Erythroblast (primary cell): Measurements from ENCODE around the gene PPP1R37.
"Not testable (repeated sequence)": the region's sequence is repeated elsewhere in the genome, so short reads cannot be mapped to it uniquely, and the experiment has no call there.

Experiments
- DNase-seq, 2 experiments: peaks; one replicate each; lab custom pipeline; 2025; lab: John Stamatoyannopoulos, UW
- GATA1 ChIP-seq: IDR thresholded peaks from 2 replicates; pipeline ENCODE4 v1.6.1; 2011; ENCODE audit warnings: low read depth, mild to moderate bottlenecking, control low read depth, low read length, moderate library complexity
- POLR2A ChIP-seq: IDR thresholded peaks from 2 replicates; pipeline ENCODE4 v1.6.1; 2011; ENCODE audit warnings: mild to moderate bottlenecking, low read length

The PPP1R37 gene

DNA sequence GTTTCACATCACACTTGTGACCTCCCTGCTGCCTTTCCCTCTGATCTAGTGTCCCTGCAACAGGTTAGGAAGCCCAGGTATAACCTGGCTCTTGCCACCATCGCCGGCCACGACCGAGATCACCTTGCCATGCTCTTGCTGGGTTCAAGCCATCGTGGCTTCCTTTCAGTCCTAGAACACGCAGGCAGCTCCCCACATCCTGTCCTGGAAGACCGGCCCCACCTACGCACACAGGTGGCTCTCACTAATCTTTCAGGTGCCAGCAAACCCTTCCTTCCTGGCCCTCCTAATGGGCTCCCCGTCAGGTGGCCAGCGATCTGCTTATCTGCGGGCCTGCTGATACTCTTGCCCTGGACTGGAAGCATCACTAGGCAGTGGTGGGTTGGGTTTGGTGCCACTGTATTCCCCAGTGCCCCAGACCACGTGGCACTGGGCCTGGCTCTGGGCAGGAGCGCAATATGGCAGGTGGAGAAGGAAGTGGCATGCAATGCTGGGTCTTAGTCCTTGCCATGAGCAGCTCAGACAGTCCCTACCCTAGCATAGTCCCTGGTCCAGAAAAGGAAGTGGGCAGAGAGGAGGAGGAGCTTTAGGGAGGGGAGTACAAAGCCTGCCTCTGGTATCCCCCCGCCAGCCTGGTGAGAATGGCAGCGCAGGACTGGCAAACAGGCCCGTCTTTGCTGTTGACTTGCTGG is 11.8 kb downstream of the PPP1R37 start:
- TF ChIP-seq POLR2A: no peak
- no peak for TF ChIP-seq GATA1
- DNase-seq: no peak

DNA sequence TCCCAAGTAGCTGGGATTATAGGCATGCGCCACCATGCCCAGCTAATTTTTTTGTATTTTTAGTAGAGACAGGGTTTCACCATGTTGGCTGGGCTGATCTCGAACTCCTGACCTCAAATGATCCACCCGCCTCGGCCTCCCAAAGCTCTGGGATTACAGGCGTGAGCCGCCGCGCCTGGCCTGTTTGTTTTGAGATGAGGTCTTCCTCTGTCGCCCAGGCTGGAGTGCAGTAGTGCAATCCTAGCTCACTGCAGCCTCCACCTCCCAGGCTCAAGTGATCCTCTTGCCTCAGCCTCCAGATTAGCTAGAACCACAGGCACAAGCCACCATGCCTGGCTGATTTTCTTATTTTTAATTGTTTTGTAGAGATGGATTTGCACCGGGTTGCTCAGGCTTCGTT is 13.4 kb downstream of the PPP1R37 start:
- not testable (repeated sequence) for DNase-seq

DNA sequence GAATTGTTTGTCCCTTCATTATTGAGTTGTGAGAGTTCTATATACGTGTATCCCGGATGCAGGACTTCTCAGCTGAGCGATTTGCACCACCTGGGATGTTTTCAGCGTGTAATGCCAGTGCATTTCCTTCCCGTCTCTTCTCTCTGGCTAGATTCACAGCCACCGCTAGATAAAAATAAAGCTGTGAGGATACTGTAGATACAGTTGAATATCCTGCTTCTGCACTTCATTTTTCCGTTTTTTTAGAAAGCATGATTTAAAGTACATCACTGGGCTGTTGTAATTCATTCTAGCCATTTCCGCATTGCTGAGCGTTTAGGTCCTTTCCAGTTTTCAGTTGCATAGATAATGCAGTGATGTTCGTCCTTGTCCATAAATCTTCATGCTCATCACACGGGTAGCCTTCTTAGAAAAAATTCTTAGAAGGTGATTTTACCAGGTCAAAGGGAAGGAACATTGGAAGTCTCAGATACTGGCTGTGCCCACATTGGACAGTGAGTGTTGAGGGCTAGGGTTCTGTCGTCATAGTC is 14.7 kb downstream of the PPP1R37 start:
- TF ChIP-seq POLR2A (no peak), GATA1 (no peak)
- no peak for DNase-seq

DNA sequence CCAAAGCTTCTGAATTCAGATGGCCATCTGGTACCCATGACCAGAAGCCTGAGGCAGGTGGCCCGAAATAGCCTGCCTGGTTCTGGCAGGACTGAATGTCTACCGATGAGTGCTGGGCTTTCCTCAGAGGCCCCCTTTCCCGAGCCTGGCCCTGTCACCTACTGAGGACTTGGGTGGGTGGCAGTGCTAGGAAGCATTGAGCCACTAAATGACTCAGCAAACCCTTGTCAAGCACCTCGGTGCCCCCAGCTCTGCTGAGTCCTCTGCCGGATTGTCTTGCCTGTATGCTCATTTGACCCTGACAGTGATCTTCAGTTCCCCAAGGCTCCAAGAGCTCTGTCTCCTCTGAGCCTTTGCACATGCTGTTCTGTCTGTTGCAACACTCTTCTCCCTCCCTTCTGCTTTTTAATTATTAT is 17.9 kb downstream of the PPP1R37 start:
- TF ChIP-seq GATA1 (no peak), POLR2A (no peak)

DNA sequence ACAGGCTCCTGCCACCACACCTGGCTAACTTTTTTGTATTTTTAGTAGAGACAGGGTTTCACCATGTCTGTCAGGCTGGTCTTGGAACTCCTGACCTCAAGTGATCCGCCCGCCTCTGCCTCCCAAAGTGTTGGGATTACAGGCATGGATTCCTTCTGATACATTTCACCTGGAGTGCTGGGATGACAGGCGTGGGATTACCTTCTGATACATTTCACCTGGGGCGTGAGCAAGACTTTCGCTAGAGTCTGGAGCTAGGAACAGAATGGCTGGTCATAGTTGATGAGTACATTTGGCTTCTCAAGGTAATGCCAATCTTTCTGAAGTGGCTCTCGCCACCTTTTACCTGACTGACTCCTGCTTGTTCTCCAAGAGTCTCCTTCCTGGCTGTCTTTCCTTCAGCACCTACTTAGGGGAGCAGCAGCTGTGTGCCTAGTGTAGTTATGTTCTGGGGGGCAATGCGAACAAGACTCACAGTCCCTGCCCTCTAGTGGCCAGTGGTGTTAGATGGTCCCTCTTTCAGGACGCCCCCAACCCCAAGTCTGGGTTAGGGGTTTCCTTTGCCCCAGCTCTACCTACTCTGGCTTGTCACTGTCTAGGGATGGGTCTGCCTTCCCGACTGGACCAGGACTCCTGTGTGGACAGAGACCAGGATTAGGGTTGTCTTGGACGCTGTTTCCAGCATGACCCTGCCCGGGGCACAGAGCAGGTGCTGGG is 19.3 kb downstream of the PPP1R37 start:
- no peak for DNase-seq
- TF ChIP-seq POLR2A: no peak
- TF ChIP-seq GATA1: no peak

More for the DNA sequence above, 17.9 kb downstream of the PPP1R37 start:
- peak; percentile 64 to 72 for DNase-seq

DNA sequence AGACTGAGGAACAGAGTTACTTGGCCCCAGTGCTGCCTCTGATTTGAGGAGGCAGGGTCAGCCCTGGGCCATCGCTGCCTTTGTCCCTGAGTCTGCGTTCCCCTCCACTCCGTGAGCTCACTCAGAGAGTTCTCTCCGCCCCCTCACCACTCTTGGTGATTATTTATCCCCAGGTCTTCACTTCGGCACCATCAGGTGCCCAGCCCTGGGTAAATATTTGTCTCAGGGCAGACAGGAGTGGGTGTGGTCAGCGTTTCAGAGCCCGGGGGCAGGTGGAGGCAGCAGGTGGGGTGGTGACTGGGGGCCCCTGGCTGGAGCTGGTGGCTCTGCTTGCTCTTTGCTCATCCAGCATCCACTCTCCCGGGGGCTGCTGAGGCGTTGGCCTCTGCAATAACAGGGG is 20.6 kb downstream of the PPP1R37 start:
- TF ChIP-seq GATA1: no peak
- no peak for TF ChIP-seq POLR2A
- no peak for DNase-seq

DNA sequence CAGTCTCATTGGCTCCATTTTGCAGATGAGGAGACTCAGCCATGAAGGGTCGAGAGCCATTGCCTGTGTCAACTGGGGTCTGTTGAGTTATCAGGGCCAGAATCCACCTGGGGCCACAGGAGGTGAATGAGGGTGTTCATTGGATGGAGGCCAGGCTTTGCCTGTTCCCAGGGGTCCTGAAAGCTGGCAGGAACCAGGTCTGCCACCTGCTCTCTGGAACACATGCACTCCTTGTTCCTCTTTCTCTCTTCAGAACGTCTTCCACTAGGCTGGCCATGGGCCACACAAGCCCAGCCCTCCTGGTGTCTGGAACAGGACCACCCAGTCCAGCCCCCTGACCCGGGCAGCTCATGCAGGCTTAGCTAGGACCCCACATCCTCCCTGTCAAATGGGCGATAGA is 21.1 kb downstream of the PPP1R37 start:
- DNase-seq: no peak
- no peak for TF ChIP-seq POLR2A
- TF ChIP-seq GATA1: no peak

DNA sequence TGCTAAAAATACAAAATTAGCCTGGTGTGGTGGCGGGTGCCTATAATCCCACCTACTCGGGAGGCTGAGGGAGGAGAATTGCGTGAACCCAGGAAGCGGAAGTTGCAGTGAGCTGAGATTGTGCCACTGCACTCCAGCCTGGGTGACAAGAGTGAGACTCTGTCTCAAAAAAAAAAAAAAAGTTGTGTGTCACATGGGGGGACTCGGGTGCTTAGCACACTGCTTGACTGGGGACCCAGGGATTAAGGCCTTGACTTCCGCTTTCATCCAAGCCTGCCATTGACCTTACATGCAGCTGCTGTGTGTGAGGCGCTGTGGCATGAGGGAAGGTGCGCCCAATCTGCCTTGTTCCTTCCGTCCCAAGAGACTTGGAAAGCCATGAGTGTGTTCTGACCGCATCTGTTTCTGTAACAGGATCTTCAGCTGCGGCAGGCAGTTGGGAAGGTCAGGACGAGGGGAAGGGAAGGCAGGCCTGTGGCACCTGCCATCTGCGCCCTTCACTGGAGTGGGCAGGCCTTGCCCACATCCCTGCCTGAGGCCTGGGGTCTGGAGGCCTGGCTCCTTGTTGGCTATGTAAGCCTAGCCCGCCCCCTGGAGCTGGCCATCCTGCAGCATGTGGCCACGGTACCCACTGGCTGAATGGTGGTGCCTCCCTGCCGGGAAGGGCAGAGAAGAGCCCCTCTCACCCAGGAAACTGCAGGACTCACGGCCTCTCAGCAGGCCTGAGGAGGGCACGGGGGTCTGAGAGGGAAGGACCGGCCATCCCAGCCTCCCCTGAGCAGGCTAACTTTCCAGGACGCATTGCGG is 23.0 kb downstream of the PPP1R37 start:
- no peak for TF ChIP-seq GATA1
- DNase-seq: no peak

DNA sequence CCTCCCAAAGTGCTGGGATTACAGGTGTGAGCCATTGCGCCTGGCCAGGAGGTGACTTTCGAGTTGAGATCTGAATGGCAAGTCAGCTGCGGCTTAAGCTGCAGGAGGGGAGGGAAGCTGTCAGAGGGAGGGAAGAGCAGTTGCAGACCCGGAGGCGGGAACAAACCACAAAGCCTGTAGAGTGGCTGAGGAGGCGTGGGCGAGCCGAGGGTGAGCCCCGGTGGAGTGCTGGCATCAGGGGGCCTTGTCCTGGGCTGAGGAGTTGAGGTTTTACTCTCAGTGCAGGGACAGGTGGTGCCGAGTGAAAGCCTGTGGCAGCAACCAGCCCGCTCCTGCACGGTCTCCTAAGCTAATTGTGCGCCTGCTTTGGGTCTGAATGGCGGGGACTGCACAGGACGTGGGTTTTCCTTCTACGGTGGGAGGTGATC is 24.2 kb downstream of the PPP1R37 start:
- TF ChIP-seq GATA1: no peak
- TF ChIP-seq POLR2A: no peak
- peak in 1 of 2 experiments; percentile 16 for DNase-seq

DNA sequence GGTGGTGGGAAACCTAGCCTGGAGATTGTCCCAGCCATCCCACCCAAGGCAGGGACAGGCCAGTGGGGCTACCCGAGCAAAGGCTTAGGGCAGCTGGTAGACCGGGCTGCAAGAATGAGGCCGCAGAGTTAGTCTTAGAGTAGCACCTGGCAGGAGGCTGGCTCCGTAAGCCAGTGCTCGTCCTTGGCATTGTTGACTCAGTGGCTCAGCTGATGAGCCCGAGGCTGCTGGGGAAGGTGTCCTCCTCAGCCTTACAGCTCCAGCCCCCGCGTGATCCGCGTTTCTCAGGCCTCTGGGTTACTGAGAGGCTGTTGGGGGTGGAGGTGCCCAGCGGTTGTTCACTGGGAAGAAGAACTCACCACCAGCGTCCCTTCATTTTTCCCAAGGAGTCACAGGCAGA is 24.7 kb downstream of the PPP1R37 start:
- no peak for DNase-seq
- no peak for TF ChIP-seq POLR2A
- TF ChIP-seq GATA1: no peak

DNA sequence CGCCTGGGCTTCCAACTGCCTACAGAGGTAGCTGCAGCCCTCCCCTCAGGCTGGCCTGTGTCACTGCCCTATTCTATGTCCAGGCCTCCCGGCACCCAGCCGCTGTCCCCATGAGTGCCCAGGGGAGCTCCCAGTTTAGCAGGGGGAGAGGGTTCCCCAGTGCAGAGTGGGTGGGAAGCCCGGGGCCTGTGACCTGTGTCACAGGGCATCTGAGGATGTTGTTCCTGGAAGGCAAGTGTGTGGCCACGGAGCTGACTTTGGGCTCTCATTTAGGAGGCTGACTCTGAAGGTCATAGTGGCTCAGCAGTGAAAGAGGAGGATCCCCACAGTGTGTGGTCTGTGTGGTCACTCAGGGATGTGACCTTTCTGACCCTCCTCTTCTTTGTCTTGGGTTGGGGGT is 25.1 kb downstream of the PPP1R37 start:
- TF ChIP-seq POLR2A (no peak), GATA1 (no peak)
- no peak for DNase-seq

DNA sequence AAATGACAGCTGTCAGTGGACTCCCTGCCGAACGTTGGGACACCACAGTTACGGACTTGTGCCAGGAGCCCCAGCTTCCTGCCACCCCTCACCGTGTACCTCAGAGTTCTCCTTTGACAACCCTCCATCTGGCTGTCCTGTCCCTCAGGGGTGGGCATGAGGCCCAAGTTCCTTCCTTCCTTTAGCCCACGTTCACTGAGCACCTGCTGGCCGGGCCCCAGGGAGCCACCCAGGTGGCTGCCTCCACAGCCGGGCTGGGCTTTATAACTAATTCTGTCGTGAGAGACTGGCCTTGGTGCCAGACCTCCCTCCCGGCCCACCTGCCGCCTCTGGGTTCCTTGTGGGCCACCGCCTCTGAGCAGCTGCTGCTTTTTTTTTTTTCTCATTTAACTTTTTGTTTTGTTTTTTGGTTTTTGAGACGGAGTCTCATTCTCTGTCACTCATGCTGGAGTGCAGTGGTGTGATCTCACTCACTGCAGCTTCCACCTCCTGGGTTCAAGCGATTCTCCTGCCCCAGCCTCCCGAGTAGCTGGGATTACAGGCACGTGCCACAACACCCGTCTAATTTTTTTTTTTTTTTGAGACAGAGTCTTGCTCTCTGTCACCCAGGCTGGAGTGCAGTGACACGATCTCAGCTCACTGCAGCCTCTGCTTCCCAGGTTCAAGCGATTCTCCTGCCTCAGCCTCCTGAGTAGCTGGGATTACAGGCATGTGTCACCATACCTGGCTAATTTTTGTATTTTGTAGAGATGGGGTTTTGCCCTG is 25.8 kb downstream of the PPP1R37 start:
- DNase-seq: not testable (repeated sequence)

DNA sequence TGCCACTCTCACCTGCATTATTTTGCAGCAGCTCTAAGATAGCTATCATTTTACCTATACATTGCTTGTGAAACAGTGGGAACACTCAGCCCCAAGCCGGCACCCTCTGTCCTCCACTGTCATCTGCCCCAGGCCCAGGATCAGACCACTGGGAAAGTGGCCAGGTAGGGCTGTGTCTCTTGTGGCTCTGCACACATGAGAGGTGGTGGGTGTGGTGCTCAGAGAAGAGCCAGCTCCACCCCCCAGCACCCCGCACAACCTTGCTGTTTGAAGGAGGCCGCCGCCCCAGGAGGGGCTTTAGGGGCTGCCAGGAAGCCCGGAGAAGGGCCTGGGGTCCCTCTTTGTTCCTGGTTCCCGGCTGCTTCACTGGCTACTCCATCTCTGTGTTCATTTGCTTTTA is 26.6 kb downstream of the PPP1R37 start:
- DNase-seq: no peak
- no peak for TF ChIP-seq POLR2A
